ENCODE measurements around the gene DPYD.

The DPYD gene

GRCh38 chr1:97414682-97415312, 506.0 kb downstream of the DPYD start:
- no peak for DNase-seq

- no peak for DNase-seq
Measured at GRCh38 chr1:97412737-97413136, 508.1 kb downstream of the DPYD start.

GRCh38 chr1:97412166-97412565, 508.7 kb downstream of the DPYD start:
- no peak for DNase-seq

GRCh38 chr1:97396463-97396862, 524.4 kb downstream of the DPYD start:
- no peak for DNase-seq

GRCh38 chr1:97392701-97393100, 528.1 kb downstream of the DPYD start:
- DNase-seq: no peak

GRCh38 chr1:97385536-97386277, 535.1 kb downstream of the DPYD start:
- no peak for DNase-seq

GRCh38 chr1:97384294-97384968, 536.4 kb downstream of the DPYD start:
- DNase-seq: no peak

GRCh38 chr1:97383797-97384196, 537.0 kb downstream of the DPYD start:
- DNase-seq: no peak

- no peak for DNase-seq
Measured at GRCh38 chr1:97382206-97382605, 538.6 kb downstream of the DPYD start.

GRCh38 chr1:97379387-97380075, 541.3 kb downstream of the DPYD start:
- no peak for DNase-seq

- DNase-seq: no peak
Measured at GRCh38 chr1:97378596-97378995, 542.2 kb downstream of the DPYD start.

- DNase-seq: no peak
Measured at GRCh38 chr1:97377432-97378034, 543.3 kb downstream of the DPYD start.

GRCh38 chr1:97373000-97373399, 547.8 kb downstream of the DPYD start:
- DNase-seq: no peak

- DNase-seq: no peak
Measured at GRCh38 chr1:97372531-97372930, 548.3 kb downstream of the DPYD start.

GRCh38 chr1:97368296-97368695, 552.5 kb downstream of the DPYD start:
- no peak for DNase-seq

GRCh38 chr1:97366984-97367383, 553.9 kb downstream of the DPYD start:
- DNase-seq: no peak

GRCh38 chr1:97365026-97365425, 555.8 kb downstream of the DPYD start:
- no peak for DNase-seq

GRCh38 chr1:97364086-97364485, 556.7 kb downstream of the DPYD start:
- no peak for DNase-seq

- no peak for DNase-seq
Measured at GRCh38 chr1:97356309-97356708, 564.5 kb downstream of the DPYD start.

GRCh38 chr1:97352936-97353382, 567.9 kb downstream of the DPYD start:
- DNase-seq: no peak

- no peak for DNase-seq
Measured at GRCh38 chr1:97351846-97352245, 569.0 kb downstream of the DPYD start.

GRCh38 chr1:97350662-97351061, 570.2 kb downstream of the DPYD start:
- DNase-seq: no peak

GRCh38 chr1:97350241-97350640, 570.6 kb downstream of the DPYD start:
- DNase-seq: no peak
